ENCODE results near the gene SLC22A16.

SLC22A16 gene

GRCh38 chr6:110401585-110402176 lies 74.7 kb downstream of the SLC22A16 start:
- DNase-seq (ENCODE audit: low read depth): no peak

- no peak for DNase-seq (ENCODE audit: low read depth)
Measured at GRCh38 chr6:110400208-110400607, 76.2 kb downstream of the SLC22A16 start.

- no peak for DNase-seq (ENCODE audit: low read depth)
Measured at GRCh38 chr6:110399219-110400071, 77.0 kb downstream of the SLC22A16 start.

- DNase-seq (ENCODE audit: low read depth): peak; percentile 75
Measured at GRCh38 chr6:110398778-110399177, 77.6 kb downstream of the SLC22A16 start.

GRCh38 chr6:110395221-110395620 lies 81.2 kb downstream of the SLC22A16 start:
- DNase-seq (ENCODE audit: low read depth): no peak

- DNase-seq (ENCODE audit: low read depth): no peak
Measured at GRCh38 chr6:110394409-110394808, 82.0 kb downstream of the SLC22A16 start.

GRCh38 chr6:110392727-110393126 lies 83.7 kb downstream of the SLC22A16 start:
- no peak for DNase-seq (ENCODE audit: low read depth)

GRCh38 chr6:110390404-110390803 lies 86.0 kb downstream of the SLC22A16 start:
- no peak for DNase-seq (ENCODE audit: low read depth)

- no peak for DNase-seq (ENCODE audit: low read depth)
Measured at GRCh38 chr6:110389689-110390382, 86.6 kb downstream of the SLC22A16 start.

- DNase-seq (ENCODE audit: low read depth): no peak
Measured at GRCh38 chr6:110387986-110388385, 88.4 kb downstream of the SLC22A16 start.

- no peak for DNase-seq (ENCODE audit: low read depth)
Measured at GRCh38 chr6:110385458-110385863, 91.0 kb downstream of the SLC22A16 start.

- DNase-seq (ENCODE audit: low read depth): no peak
Measured at GRCh38 chr6:110378552-110378951, 97.9 kb downstream of the SLC22A16 start.
